Choroid plexus epithelial cell (primary cell): ENCODE results near the gene B4GALNT4.
"Not testable (repeated sequence)": the region's sequence is repeated elsewhere in the genome, so short reads cannot be mapped to it uniquely, and the experiment has no call there.

ENCODE experiments used
- DNase-seq: peaks from one replicate; pipeline ENCODE4 v3.0.0-alpha.2; 2010; ENCODE audit warnings: low read depth
- H3K4me3 ChIP-seq: 2 replicates; pipeline ENCODE4 v1.5.1; 2011; ENCODE audit warnings: low read depth, mild to moderate bottlenecking, control low read depth, low read length, moderate library complexity
- TF ChIP-seq, protein P1 (sequence below): conservative IDR thresholded peaks from 2 replicates; pipeline ENCODE4 v1.5.1; 2011; ENCODE audit warnings: low read depth, mild to moderate bottlenecking, control low read depth, inconsistent platforms, low read length, moderate library complexity

Gene B4GALNT4

DNA sequence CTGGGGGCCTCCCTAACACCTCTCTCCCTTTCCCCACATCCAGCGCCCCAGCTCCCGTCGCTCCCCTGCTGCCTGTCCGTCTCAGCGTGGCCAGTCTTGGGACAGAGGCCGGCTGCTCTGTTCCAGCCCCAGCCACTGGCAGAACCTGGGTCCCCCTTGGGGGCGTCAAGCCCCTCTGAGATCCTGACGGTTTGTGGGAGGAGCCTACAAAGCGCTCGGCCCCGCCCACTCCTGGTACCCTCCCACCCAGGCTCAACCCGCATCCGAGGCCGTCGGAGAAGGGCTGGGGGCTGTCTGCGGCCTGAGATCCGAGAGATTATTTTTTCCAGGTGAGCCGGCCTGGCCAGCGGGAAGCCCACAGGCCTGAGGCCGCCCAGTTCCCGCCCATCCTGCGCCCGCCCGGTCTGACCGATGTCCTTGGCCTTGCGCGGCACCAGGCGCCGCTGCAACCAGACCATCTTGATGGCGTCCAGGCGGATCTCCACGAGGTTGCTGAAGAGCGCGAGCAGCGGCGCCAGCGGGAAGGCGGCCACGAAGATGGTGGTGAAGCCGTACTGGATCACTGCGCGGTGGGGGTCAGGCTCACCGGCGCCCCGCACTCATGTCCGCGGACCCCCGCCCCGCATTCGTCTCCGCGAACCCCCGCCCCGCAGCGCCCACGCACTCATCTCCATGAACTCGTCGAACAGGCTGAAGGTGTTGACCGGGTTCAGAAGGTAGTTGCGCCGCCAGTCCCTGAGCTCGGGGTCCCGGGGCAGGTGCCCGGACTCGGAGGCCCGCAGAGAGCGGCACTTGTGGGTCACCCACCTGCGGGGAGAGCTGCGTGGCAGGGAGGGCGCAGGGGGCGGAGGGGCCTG is 51.0 kb downstream of the B4GALNT4 start:
- DNase-seq = no peak
- TF ChIP-seq, protein P1, sequence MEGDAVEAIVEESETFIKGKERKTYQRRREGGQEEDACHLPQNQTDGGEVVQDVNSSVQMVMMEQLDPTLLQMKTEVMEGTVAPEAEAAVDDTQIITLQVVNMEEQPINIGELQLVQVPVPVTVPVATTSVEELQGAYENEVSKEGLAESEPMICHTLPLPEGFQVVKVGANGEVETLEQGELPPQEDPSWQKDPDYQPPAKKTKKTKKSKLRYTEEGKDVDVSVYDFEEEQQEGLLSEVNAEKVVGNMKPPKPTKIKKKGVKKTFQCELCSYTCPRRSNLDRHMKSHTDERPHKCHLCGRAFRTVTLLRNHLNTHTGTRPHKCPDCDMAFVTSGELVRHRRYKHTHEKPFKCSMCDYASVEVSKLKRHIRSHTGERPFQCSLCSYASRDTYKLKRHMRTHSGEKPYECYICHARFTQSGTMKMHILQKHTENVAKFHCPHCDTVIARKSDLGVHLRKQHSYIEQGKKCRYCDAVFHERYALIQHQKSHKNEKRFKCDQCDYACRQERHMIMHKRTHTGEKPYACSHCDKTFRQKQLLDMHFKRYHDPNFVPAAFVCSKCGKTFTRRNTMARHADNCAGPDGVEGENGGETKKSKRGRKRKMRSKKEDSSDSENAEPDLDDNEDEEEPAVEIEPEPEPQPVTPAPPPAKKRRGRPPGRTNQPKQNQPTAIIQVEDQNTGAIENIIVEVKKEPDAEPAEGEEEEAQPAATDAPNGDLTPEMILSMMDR = no peak
- H3K4me3 ChIP-seq = no peak overlapping the region

DNA sequence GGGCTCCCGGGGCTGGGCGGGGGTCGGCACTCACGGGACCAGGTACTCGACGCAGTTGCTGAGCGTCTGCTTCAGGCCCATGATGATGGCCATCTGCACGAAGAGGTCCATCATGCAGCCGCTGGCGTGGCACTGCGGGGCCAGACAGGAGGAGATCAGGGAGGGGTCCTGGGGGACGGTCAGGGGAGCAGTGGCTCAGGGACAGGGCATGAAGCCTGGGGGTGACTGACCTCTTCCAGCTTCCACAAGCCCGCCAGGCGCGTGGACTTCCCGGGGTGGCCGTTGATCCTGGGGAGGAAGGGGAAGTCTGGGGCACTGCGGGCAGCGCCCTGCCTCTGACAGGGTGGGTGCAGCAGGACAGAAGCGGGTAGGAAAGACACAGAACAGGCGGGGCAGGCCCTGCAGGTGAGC is 51.6 kb downstream of the B4GALNT4 start:
- TF ChIP-seq, protein P1 = no peak
- H3K4me3 ChIP-seq = no peak overlapping the region
- DNase-seq = no peak

DNA sequence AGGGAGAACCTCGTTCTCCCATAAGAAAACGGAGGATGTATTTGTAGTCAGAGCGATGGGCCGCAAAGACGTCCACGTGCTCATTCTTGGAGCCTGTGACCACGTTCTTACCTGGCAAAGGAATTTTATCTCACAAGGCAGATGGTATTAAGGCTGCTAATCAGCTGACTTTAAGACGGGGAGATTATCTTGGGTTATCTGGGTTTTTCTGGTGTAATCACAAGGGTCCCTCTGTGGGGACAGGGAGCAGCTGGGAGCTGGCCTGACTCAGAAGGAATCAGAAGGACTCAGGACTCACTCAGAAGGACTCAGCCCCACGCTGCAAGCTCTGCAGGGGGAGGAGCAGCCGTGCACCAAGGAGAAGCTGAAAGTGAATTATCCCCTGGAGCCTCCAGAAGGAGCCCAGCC is 53.0 kb downstream of the B4GALNT4 start:
- no peak overlapping the region for H3K4me3 ChIP-seq
- no peak for DNase-seq
- TF ChIP-seq, protein P1 = no peak

DNA sequence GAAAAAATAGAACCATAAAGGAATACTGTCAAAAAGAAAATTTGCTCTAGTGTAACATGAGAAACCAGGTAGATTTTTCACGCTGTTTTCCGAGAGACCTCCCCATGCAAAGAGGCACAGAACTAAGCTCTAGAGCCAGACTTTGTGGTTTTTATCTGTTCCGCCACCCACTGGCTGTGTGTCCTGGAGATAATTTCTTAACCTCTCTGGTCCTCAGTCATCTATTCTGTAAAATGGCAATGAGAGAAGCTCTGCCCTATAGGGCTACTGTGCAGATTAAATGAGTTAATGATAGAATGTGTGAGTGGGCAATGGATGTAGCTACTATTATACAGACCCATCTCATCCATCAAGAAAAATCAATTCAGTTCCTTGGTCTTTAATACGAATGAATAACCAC is 54.9 kb downstream of the B4GALNT4 start:
- TF ChIP-seq, protein P1 = no peak
- no peak for DNase-seq
- H3K4me3 ChIP-seq = no peak overlapping the region

DNA sequence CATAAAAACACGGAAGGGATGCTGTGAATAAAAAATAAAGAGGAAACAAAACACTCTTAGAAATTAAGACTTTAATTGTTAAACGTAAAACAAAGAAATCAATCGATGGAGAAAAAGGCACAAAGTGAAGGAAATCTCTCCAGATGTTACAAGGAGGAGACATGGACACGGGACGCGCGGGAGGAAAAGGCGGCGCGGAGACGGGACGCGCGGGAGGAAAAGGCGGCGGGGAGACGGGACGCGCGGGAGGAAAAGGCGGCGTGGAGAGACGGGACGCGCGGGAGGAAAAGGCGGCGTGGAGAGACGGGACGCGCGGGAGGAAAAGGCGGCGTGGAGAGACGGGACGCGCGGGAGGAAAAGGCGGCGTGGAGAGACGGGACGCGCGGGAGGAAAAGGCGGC is 55.5 kb downstream of the B4GALNT4 start:
- not testable (repeated sequence) for H3K4me3 ChIP-seq, DNase-seq

DNA sequence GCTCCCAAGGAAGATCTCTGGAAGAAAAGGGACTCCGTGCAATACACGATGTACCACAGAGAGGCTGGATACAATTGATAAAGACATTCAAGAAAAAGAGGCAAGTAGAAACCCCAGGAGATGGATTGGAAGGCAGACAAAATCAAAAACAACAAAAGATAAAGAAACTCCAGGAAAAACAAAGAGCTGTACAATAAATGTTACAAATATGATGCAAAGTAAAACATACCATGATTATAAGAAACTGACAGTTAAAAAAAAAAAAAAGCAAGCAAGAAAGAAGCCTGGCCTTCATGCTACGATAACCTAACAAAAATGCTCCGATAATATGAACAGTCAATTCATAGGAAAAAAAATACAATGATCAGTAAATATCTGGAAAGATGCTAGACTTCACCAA is 56.0 kb downstream of the B4GALNT4 start:
- TF ChIP-seq, protein P1 = no peak
- DNase-seq = no peak
- H3K4me3 ChIP-seq = no peak overlapping the region

DNA sequence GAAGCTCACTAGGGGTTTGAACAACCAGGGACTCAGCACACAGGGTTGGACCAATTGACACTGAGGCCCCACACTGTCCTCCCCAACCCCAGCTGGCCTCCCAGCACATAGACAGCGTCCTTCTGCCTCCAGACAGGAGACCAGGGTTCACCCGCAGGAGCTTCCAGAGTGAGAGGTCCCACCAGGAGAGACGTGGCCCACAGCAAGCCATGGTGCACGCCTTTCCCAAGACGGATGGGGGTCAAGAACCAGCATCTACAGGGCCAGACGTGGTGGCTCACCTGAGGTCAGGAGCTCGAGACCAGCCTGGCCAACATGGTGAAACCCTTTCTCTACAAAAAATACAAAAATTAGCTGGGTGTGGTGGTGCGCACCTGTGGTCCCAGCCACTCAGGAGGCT is 57.6 kb downstream of the B4GALNT4 start:
- TF ChIP-seq, protein P1 = no peak
- no peak for DNase-seq
- H3K4me3 ChIP-seq = no peak overlapping the region
